Astrocyte (in vitro differentiated cells and primary cell): ENCODE measurements around the gene OBP2B.

Experiments
- EZH2 ChIP-seq: IDR thresholded peaks from 2 replicates; pipeline ENCODE4 v1.6.1; 2012; ENCODE audit warnings: mild to moderate bottlenecking, low read length, inconsistent platforms; ENCODE audit not compliant: insufficient read depth
- TF ChIP-seq, protein P1 (sequence below): IDR thresholded peaks from 2 replicates; pipeline ENCODE4 v1.5.1; 2011; ENCODE audit warnings: low read depth, mild to moderate bottlenecking, inconsistent platforms, low read length, moderate library complexity; ENCODE audit not compliant: insufficient read depth

DNA sequence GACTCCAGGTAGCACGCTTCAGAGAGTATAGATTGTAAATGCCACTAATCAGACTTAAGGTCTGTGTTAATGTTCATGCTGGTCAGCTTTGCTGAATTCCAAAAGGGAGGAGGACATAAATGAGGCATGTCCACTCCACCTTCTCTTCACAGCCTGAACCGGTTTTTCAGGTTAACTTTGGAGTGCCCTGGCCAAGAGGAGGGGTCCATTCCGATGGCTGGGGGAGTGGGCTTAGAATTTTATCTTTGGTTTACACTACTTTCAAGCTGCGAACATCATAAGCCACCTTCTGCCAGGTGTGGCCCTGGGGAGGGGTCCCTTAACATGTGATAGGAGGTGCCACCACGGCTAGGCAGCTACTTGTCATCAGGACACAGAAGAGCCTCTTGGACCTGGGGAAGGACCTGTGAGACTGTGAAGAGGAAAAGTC, 41.7 kb upstream of the OBP2B start:
- TF ChIP-seq, protein P1, sequence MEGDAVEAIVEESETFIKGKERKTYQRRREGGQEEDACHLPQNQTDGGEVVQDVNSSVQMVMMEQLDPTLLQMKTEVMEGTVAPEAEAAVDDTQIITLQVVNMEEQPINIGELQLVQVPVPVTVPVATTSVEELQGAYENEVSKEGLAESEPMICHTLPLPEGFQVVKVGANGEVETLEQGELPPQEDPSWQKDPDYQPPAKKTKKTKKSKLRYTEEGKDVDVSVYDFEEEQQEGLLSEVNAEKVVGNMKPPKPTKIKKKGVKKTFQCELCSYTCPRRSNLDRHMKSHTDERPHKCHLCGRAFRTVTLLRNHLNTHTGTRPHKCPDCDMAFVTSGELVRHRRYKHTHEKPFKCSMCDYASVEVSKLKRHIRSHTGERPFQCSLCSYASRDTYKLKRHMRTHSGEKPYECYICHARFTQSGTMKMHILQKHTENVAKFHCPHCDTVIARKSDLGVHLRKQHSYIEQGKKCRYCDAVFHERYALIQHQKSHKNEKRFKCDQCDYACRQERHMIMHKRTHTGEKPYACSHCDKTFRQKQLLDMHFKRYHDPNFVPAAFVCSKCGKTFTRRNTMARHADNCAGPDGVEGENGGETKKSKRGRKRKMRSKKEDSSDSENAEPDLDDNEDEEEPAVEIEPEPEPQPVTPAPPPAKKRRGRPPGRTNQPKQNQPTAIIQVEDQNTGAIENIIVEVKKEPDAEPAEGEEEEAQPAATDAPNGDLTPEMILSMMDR = no peak
- no peak for TF ChIP-seq EZH2
